ENCODE data around the gene PCDH10. TPM values are rescaled to one million over a fixed set of nuclear protein-coding genes. Genes with fewer than 3 reads are reported as not detected.

Gene PCDH10, protein sequence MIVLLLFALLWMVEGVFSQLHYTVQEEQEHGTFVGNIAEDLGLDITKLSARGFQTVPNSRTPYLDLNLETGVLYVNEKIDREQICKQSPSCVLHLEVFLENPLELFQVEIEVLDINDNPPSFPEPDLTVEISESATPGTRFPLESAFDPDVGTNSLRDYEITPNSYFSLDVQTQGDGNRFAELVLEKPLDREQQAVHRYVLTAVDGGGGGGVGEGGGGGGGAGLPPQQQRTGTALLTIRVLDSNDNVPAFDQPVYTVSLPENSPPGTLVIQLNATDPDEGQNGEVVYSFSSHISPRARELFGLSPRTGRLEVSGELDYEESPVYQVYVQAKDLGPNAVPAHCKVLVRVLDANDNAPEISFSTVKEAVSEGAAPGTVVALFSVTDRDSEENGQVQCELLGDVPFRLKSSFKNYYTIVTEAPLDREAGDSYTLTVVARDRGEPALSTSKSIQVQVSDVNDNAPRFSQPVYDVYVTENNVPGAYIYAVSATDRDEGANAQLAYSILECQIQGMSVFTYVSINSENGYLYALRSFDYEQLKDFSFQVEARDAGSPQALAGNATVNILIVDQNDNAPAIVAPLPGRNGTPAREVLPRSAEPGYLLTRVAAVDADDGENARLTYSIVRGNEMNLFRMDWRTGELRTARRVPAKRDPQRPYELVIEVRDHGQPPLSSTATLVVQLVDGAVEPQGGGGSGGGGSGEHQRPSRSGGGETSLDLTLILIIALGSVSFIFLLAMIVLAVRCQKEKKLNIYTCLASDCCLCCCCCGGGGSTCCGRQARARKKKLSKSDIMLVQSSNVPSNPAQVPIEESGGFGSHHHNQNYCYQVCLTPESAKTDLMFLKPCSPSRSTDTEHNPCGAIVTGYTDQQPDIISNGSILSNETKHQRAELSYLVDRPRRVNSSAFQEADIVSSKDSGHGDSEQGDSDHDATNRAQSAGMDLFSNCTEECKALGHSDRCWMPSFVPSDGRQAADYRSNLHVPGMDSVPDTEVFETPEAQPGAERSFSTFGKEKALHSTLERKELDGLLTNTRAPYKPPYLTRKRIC
- 0.06 to 0.21 TPM (median 0.16 TPM) in 5 replicates for total RNA-seq (2022; extraction: Qiagen RNA extraction; ENCODE audit: low read depth)

DNA sequence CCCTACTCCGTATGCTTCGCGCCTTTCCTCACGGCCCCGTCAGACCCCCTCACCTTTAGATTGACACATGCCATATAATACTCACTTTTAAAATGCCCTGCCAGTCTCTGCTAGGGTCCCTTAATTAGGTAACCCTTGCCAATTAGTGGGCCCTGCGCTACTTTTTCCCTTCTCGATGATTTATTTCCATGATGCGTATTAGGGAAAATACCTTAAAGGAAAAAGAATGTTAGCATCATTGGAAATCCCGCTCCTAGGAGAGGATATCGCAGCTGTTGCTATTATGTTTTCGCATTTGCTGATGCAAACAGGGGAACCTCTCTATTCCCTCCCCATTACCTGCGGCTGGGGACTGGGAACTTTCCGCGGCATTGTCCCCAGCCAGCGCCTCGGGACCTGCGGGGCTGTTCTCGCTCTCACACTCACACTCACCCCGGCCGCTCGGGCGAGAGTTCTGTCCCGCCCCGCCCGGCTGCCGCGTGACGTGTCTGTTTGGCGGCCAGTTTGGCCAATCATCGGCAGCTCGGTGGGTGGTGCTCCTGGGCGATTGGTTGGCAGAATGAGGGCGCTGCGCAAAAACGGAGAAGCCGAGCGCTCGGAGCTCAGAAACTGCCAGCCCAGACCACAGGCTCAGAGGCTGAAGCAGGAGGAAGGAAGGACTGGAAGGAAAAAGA is at the start of gene PCDH10:
TSS of gene PCDH10 (plus strand) at position 605 of the 674 bp plus-strand sequence. CDS start 847 bp downstream, outside the sequence.

